GM12878 (cell line): ENCODE data around the gene MAGI2. TPM values are rescaled to one million over a fixed set of nuclear protein-coding genes. Genes with fewer than 3 reads are reported as not detected.

Source experiments
- ATAC-seq: fragments of 200-7000 bp; cut with Tn5 transposase; 3 replicates; pipeline ENCODE4 v1.9.1; 2020; ENCODE audit warnings: mild to moderate bottlenecking, moderate library complexity
- BruUV-seq: library from RNA; stranded (reverse); fragments of 400-500 nt; replicated peaks from 2 replicates; lab custom pipeline; 2021; lab: Mats Ljungman, UMichigan
- CTCF ChIA-PET: fragments of 300-600 bp; sonication (Branson Sonifier 250); formaldehyde crosslinking; extraction: SDS; loops from one replicate; lab custom pipeline; 2021; ENCODE audit warnings: inconsistent platforms; lab: Yijun Ruan, JAX
- POLR2A ChIA-PET: fragments of 350-600 bp; formaldehyde crosslinking; extraction: SDS; loops from one replicate; lab custom pipeline; 2021; ENCODE audit warnings: inconsistent platforms; lab: Charles Lee
- RAD21 ChIA-PET: fragments of 300-600 bp; sonication (Branson Sonifier 250); formaldehyde crosslinking; loops from one replicate; lab custom pipeline; 2023; ENCODE audit warnings: antibody characterized with exemption; ENCODE audit not compliant: unreplicated experiment; lab: Charles Lee
- SMC1A ChIA-PET: fragments of 300-600 bp; sonication (Branson Sonifier 250); formaldehyde crosslinking; loops from one replicate; lab custom pipeline; 2023; ENCODE audit not compliant: unreplicated experiment, uncharacterized antibody; lab: Charles Lee
- DNase-seq: peaks from one replicate; pipeline ENCODE4 v3.0.0-alpha.2; 2011; ENCODE audit warnings: low read depth, low spot score
- FAIRE-seq: peaks from 3 replicates; lab custom pipeline; 2011; peaks lifted over from hg19 to GRCh38; lab: Jason Lieb, UNC
- H2AFZ ChIP-seq: 2 replicates; pipeline ENCODE4 v1.6.0; 2011; ENCODE audit warnings: low read depth, low read length, control low read depth; ENCODE audit not compliant: control insufficient read depth
- H3K27ac ChIP-seq: 2 replicates; pipeline ENCODE4 v1.5.1; 2011; ENCODE audit warnings: control low read depth; ENCODE audit not compliant: control insufficient read depth, insufficient read depth
- H3K27me3 ChIP-seq, 2 experiments: replicated peaks in 1 of 2; 2 replicates each; pipeline versions ENCODE4 v1.6.0 to v1.6.1; 2011; ENCODE audit warnings: low read length in 1 of 2; ENCODE audit not compliant: control insufficient read depth in 2 of 2, insufficient read depth in 2 of 2
- H3K36me3 ChIP-seq, 2 experiments: 2 replicates each; pipeline ENCODE4 v1.5.1; 2011; ENCODE audit warnings: low read length in 1 of 2; ENCODE audit not compliant: control insufficient read depth in 2 of 2, insufficient read depth in 2 of 2
- H3K4me1 ChIP-seq: 2 replicates; pipeline ENCODE4 v1.6.1; 2011; ENCODE audit warnings: mild to moderate bottlenecking, low read length, moderate library complexity, mixed read lengths; ENCODE audit not compliant: control insufficient read depth, insufficient read depth
- H3K4me2 ChIP-seq: 2 replicates; pipeline ENCODE4 v1.6.0; 2011; ENCODE audit warnings: control low read depth; ENCODE audit not compliant: control insufficient read depth, insufficient read depth
- H3K4me3 ChIP-seq: fragments of 200-600 bp; sonication (generic); 2 replicates; pipeline ENCODE4 v1.5.1; 2016
- H3K79me2 ChIP-seq: 2 replicates; pipeline ENCODE4 v1.6.0; 2011; ENCODE audit warnings: low read length; ENCODE audit not compliant: control insufficient read depth, insufficient read depth
- H3K9ac ChIP-seq: 2 replicates; pipeline ENCODE4 v1.8.0; 2011; ENCODE audit warnings: low read length, control low read depth, mixed read lengths; ENCODE audit not compliant: control insufficient read depth, insufficient read depth
- H3K9me3 ChIP-seq: replicated peaks from 3 replicates; pipeline ENCODE4 v1.5.1; 2011; ENCODE audit warnings: mild to moderate bottlenecking, low read length; ENCODE audit not compliant: control insufficient read depth, insufficient read depth
- H4K20me1 ChIP-seq: 2 replicates; pipeline ENCODE4 v1.6.0; 2011; ENCODE audit not compliant: control insufficient read depth, insufficient read depth
- ASH2L ChIP-seq: fragments of 300-600, 200-600 bp; sonication (generic); IDR thresholded peaks from 2 replicates; pipeline ENCODE4 v1.6.1; 2017; ENCODE audit warnings: low read depth, mild to moderate bottlenecking, borderline replicate concordance
- BACH1 ChIP-seq: fragments of 450-650 bp; IDR thresholded peaks from 2 replicates; pipeline ENCODE4 v1.6.1; 2017; ENCODE audit warnings: mild to moderate bottlenecking, borderline replicate concordance
- EED ChIP-seq: sonication (generic); IDR thresholded peaks from 2 replicates; pipeline ENCODE4 v1.6.1; 2016; ENCODE audit warnings: antibody characterized with exemption, low read depth
- NFYB ChIP-seq: IDR thresholded peaks from 2 replicates; pipeline ENCODE4 v1.6.1; 2011; ENCODE audit warnings: low read depth, mild to moderate bottlenecking, low read length, improper control_type of control experiment, moderate library complexity; ENCODE audit not compliant: insufficient read depth
- PAX5 ChIP-seq: IDR thresholded peaks from 2 replicates; pipeline ENCODE4 v1.6.1; 2011; ENCODE audit warnings: low read depth, low read length, borderline replicate concordance
- RAD51 ChIP-seq: fragments of 450-650 bp; IDR thresholded peaks from 2 replicates; pipeline ENCODE4 v1.6.1; 2016; ENCODE audit warnings: moderate library complexity, mild to moderate bottlenecking, inconsistent platforms
- SIN3A ChIP-seq: IDR thresholded peaks from 2 replicates; pipeline ENCODE4 v1.6.1; 2012; ENCODE audit warnings: low read depth, low read length, improper control_type of control experiment
- SMC3 ChIP-seq: IDR thresholded peaks from 2 replicates; pipeline ENCODE4 v1.6.1; 2011; ENCODE audit warnings: low read length, improper control_type of control experiment, borderline replicate concordance
- SUZ12 ChIP-seq: fragments of 200-600 bp; sonication (generic); IDR thresholded peaks from one replicate; pipeline ENCODE4 v1.6.1; 2018; ENCODE audit warnings: antibody characterized with exemption, mild to moderate bottlenecking; ENCODE audit not compliant: unreplicated experiment
- TCF12 ChIP-seq: IDR thresholded peaks from 2 replicates; pipeline ENCODE4 v1.6.1; 2011; ENCODE audit warnings: low read depth, mild to moderate bottlenecking, low read length
- ZNF274 ChIP-seq: IDR thresholded peaks from one replicate; pipeline ENCODE4 v1.8.0; 2011; ENCODE audit not compliant: insufficient read length, insufficient read depth
- WGBS: methylation state at CpG from one replicate; pipeline ENCODE4 v1.1.6; 2016; ENCODE audit warnings: low lambda C conversion rate; ENCODE audit not compliant: insufficient replicate concordance, insufficient coverage; ENCODE audit errors: missing lambda C conversion rate; 5-methylcytosine and 5-hydroxymethylcytosine counted together
- in situ Hi-C: fragments of 300-500 bp; cut with MboI; formaldehyde crosslinking; loops from 9 replicates; pipeline ENCODE4 v1.14.3; 2018; ENCODE audit warnings: mixed read lengths
- intact Hi-C: fragments of 100-400 bp; cut with micrococcal nuclease; formaldehyde crosslinking; loops from one replicate; pipeline ENCODE4 v1.14.2; 2022; ENCODE audit not compliant: unreplicated experiment
- polyA plus RNA-seq, 11 experiments: library from polyadenylated mRNA; depleted of rRNA in 4 of 11; unstranded in 6 of 11; stranded (reverse) in 5 of 11; fragments of >200 nt; fragmentation: Nextera tagmentation in 4 of 11; fragmentation: Illumina TruSeq in 1 of 11; extraction: Ambion mirVana in 4 of 11; extraction: Trizol in 1 of 11; gene quantifications; 1 replicate in 1 of 11; 2 replicates in 10 of 11; pipeline versions ENCODE4 v1.2.1 to v1.2.3, GENCODE V29; 2011 to 2016; ENCODE audit warnings: inconsistent platforms in 2 of 11, missing spikeins in 2 of 11, low read depth in 1 of 11
- total RNA-seq, 4 experiments: library from RNA; depleted of rRNA in 3 of 4; stranded (reverse); fragments of >200 nt in 3 of 4; fragmentation: Illumina TruSeq in 1 of 4; extraction: Trizol in 1 of 4; gene quantifications; 2 replicates each; pipeline versions ENCODE4 v1.2.1 to v1.2.3, GENCODE V29; 2013 to 2021
- TF ChIP-seq, protein P1 (sequence below): fragments of 450-650 bp; formaldehyde crosslinking; IDR thresholded peaks from 2 replicates; pipeline ENCODE4 v1.4.0; 2022; ENCODE audit warnings: mild to moderate bottlenecking, moderate library complexity
- TF ChIP-seq, protein P2 (sequence below): IDR thresholded peaks from 2 replicates; pipeline ENCODE4 v1.6.1; 2012; ENCODE audit warnings: low read length, inconsistent platforms
- TF ChIP-seq, protein P3 (sequence below): IDR thresholded peaks from 2 replicates; pipeline ENCODE4 v1.6.1; 2011; ENCODE audit warnings: low read depth, low read length, improper control_type of control experiment, borderline replicate concordance

MAGI2 gene
- total and polyA plus RNA-seq, 10 of the 15 experiments (the other 5 are each of a cell fraction or from before 2014, with no cell fraction given), result 0.01 to 0.31 (median 0.05) TPM; not detected in 2

DNA sequence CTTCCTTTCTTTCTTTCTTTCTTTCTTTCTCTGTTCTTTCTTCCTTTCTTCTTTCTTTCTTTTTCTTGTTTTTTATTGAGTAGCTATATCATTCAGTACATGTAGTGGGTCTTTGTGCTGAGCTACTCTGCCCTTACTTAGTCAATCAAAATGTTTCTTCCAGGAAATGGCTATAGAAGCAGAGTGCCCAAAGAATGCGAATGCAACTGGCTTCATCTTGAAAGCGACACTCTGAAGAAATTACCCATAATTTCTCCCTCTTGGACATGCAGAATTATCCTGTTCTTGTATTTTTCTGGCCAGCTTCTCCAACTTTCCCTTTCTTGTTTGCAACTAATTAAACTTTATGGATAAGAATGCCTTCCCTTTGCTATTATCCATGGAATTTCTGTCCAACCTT lies 441.5 kb downstream of the MAGI2 start:
- Histone ChIP-seq H3K27ac (no peak overlapping the region), H3K4me3 (no peak overlapping the region), H3K9ac (no peak overlapping the region), H3K36me3 (no peaks in the 10 kb centered on the region), H3K27me3 (no peaks in the 10 kb centered on the region), H2AFZ (no peak overlapping the region), H3K4me2 (no peak overlapping the region), H3K79me2 (no peaks in the 10 kb centered on the region), H3K9me3 (no peaks in the 10 kb centered on the region), H4K20me1 (no peaks in the 10 kb centered on the region), H3K4me1 (no peaks in the 10 kb centered on the region)
- no peak for TF ChIP-seq RAD51
- TF ChIP-seq, protein P1, sequence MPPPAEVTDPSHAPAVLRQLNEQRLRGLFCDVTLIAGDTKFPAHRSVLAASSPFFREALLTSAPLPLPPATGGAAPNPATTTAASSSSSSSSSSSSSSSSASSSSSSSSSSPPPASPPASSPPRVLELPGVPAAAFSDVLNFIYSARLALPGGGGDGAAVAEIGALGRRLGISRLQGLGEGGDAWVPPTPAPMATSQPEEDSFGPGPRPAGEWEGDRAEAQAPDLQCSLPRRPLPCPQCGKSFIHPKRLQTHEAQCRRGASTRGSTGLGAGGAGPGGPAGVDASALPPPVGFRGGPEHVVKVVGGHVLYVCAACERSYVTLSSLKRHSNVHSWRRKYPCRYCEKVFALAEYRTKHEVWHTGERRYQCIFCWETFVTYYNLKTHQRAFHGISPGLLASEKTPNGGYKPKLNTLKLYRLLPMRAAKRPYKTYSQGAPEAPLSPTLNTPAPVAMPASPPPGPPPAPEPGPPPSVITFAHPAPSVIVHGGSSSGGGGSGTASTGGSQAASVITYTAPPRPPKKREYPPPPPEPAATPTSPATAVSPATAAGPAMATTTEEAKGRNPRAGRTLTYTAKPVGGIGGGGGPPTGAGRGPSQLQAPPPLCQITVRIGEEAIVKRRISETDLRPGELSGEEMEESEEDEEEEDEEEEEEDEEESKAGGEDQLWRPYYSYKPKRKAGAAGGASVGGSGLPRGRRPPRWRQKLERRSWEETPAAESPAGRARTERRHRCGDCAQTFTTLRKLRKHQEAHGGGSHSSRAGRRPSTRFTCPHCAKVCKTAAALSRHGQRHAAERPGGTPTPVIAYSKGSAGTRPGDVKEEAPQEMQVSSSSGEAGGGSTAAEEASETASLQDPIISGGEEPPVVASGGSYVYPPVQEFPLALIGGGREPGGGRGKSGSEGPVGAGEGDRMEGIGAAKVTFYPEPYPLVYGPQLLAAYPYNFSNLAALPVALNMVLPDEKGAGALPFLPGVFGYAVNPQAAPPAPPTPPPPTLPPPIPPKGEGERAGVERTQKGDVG, result no peak
- no peak for TF ChIP-seq NFYB
- no peak for TF ChIP-seq PAX5
- TF ChIP-seq ZNF274, result no peak
- TF ChIP-seq BACH1, result no peak
- TF ChIP-seq SMC3, result no peak
- TF ChIP-seq, protein P2, sequence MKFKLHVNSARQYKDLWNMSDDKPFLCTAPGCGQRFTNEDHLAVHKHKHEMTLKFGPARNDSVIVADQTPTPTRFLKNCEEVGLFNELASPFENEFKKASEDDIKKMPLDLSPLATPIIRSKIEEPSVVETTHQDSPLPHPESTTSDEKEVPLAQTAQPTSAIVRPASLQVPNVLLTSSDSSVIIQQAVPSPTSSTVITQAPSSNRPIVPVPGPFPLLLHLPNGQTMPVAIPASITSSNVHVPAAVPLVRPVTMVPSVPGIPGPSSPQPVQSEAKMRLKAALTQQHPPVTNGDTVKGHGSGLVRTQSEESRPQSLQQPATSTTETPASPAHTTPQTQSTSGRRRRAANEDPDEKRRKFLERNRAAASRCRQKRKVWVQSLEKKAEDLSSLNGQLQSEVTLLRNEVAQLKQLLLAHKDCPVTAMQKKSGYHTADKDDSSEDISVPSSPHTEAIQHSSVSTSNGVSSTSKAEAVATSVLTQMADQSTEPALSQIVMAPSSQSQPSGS, result no peak
- no peak for TF ChIP-seq SIN3A
- no peak for TF ChIP-seq SUZ12
- TF ChIP-seq EED, result no peak
- no peak for TF ChIP-seq ASH2L
- TF ChIP-seq, protein P3, sequence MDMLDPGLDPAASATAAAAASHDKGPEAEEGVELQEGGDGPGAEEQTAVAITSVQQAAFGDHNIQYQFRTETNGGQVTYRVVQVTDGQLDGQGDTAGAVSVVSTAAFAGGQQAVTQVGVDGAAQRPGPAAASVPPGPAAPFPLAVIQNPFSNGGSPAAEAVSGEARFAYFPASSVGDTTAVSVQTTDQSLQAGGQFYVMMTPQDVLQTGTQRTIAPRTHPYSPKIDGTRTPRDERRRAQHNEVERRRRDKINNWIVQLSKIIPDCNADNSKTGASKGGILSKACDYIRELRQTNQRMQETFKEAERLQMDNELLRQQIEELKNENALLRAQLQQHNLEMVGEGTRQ, result no peak
- TF ChIP-seq TCF12, result no peak
- ChIA-PET POLR2A (no interaction called here), CTCF (no interaction called here), RAD21 (interaction anchor here (0.7 kb wide), 1 partner anchor 45 kb away, joined by 3 read pairs; no protein-coding TSS in a partner anchor), SMC1A (no interaction called here)
- ATAC-seq (no peak), FAIRE-seq (no peak), DNase-seq (no peak)
- in situ Hi-C loops, result no loop called here
- WGBS, result 32% methylated on average over 2 of the region's 2 CpGs
- no TSS peak for BruUV-seq
- intact Hi-C loops, result no loop called here
